HG02840 (cell line): Measurements from ENCODE around the gene GRIFIN.

Experiments used
- ATAC-seq: cut with Tn5 transposase; IDR thresholded peaks from one replicate; pipeline ENCODE4 v1.9.1; 2021; ENCODE audit warnings: mild to moderate bottlenecking, moderate library complexity, moderate number of reproducible peaks; ENCODE audit not compliant: unreplicated experiment, low FRiP score

GRIFIN gene

DNA sequence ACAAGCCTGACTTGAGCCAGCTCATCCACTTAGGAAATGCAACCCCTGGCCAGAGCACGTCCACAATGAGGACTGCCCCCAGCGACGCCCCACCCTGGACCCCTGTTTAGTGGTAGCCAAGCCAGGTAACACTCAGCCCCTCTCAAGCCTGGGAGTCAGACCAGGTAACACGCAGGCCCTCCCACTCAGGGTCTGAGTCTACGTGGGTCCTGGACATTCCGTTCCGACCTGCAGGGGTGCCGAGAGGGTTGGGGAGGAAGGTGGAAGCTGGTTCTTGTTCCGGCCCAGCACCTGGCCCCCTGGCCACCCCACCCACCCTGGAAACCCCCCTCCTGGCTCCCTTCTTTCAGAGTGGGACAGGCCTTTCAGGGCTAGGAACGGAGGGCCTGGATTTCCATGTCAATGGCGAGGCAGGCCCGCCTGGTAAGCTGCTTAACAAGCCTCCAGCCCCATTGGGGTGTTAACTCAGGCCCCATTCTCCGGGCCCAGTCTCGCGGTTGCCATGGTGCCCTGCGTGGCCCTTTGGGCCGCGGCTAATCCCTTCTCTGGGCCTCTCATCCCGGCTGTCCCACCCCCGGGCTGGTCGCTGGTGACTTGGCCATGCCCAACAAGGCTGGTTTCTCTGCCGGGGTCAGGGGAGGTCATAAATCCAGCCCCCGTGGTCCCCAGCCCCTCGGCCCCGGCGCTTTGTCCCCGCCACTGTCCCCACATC, 23.7 kb upstream of the GRIFIN start:
- no peak for ATAC-seq

DNA sequence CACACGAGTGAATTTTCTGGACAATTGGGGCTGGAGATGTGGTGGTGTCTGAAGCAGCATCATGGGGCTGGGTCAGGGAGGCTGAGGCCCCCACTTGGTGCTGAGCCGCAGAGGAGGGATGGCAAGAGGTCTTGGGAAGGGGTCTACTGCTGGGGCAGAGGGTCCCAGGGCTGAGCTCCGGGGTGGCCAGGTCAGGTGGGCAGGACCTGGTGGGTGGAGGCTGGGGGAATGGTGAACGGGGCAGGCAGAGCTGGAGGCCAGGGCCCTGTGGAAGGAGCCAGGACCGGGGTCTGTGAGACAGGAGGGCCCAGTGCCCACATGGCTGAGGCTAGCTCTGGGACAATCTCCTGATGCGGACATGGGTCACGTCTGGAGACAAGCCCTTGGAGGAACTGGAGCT, 23.0 kb upstream of the GRIFIN start:
- ATAC-seq = no peak

DNA sequence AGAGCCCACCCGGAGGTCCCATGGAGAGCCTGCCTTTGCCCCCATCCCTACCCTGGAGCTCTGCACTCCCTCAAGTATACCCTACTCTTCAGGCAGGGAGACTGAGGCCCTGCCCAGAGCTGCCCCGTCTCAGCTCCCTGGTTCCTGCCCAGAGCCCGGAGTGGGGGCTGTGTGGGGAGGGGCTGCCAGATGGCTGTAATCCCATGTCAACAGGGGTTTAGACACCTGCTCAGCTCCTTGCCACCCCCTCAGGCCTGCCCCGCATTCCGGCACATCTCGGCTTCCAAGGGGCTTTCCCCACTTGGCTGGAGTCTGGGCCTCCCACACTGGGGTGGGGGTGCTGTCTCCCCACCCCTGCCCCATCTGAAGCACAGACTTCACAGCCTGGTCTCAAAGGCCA, 22.5 kb upstream of the GRIFIN start:
- no peak for ATAC-seq

DNA sequence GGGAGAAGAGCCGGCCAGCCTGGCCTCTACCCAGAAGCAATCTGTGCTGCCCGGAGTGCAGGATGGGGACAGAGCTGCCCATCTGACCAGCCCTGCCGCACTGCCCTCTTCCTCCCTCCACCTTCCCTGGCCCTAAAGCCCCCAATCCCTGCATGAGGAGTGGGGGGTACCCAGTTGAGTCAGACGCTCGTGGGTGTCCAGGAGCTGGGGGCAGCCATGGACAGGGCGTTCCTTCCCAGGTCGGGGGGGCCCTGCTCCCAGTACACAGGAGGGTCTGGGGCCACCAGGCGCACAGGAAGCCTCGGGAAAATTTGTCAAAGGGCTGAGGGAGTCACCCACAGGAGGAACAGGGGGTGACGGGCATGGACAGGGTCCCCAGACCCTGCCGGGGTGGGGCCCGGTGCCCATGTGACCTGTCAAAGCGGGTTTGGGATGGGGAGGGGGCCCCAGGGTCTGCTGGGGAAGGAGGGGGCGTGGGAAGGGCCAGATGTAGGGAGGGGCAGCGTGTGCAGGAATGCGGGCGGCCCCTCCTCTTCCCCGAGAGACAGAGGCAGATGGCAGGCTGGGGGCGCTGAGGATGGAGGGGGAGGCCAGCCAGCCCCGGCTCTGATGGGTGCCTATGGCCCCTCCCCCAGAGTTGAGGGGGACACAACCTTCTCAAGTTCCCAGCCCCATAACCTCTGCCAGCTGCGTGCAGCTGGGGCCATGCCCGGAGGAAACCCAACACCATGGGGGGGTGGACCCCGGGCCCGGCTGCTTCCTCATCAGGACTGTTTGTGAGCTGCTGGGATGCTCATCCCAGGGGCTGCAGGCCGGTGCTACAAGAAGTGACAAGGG, 21.5 kb upstream of the GRIFIN start:
- ATAC-seq = no peak

DNA sequence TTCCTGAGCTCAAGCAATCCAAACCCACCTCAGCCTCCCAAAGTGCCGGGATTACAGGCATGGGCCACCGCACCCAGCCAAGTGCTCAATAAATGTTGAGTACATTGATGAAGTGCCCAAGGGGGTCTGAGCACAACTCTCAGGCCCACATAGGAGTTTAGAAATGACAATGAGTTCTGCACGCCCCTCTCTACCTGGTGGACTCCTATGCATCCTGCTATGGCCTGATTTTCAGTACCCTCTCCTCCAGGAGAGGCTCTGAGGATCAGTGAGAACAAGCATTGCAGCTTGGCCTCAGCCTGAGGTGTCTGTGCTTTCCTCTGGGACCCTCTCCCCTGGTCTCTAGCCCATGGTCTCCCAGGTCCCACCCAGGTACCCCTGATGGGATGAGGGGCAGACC, 20.9 kb upstream of the GRIFIN start:
- no peak for ATAC-seq

DNA sequence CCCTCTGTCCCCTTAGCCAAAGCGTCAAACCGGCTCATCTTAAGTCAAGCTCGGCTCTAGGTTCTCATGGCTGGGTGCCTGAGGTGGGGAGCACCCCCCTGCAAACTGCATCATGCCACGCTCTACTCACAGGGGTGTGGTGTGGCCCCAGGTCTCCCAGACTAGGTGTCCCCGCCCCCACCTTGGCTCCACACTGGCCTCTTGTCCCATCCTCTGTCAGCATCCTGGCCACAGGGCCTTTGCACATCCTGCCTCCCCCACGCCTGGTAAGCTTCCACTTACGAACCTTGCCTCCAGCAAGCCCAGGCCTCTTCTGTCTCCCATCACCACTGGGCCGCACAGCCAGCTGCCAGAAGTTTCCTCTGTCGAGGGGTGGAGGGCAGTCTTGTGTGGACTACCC, 20.2 kb upstream of the GRIFIN start:
- no peak for ATAC-seq

DNA sequence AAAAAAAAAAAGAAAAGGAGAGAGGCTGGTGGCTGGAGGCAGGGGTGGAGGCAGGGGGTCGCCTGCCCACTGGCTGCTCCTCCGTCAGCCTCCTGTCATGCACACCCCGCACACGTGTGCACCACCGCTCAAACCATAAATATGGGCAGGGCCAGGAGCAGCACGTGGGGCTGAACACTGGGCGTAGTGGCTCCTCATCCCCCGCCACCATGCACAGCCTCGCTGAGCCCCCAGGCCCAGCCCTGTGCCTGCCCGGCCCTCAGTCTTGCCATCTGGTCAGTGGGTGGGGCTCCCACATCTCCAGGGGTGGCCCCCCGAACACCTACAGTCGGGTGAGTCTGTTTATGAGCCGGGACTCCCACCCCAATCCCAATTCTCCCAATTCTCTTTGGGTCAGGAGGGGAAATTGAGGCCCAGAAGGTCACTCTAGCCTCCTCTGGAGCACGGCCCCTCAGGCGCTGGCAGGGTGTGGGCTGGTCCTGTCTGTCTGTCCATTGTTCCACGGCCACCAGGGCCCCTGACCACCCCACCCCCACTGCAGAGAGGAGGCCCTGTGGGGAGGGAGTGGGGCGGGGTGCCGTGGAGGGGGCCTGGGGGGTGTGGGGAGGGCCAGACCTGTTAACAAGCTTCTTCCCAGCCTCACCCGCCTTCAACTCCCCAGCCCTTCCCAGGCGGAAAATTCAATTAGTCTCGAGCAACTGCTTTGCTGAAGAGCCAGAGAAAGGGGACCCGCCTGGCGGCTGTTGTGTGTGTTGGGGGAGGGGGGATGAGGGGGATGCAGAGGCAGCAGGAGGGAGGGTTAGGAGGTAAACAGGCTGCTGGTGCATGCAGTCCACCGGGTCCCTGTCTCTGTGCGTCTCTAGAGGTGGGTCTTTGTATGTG, 19.5 kb upstream of the GRIFIN start:
- ATAC-seq = no peak

DNA sequence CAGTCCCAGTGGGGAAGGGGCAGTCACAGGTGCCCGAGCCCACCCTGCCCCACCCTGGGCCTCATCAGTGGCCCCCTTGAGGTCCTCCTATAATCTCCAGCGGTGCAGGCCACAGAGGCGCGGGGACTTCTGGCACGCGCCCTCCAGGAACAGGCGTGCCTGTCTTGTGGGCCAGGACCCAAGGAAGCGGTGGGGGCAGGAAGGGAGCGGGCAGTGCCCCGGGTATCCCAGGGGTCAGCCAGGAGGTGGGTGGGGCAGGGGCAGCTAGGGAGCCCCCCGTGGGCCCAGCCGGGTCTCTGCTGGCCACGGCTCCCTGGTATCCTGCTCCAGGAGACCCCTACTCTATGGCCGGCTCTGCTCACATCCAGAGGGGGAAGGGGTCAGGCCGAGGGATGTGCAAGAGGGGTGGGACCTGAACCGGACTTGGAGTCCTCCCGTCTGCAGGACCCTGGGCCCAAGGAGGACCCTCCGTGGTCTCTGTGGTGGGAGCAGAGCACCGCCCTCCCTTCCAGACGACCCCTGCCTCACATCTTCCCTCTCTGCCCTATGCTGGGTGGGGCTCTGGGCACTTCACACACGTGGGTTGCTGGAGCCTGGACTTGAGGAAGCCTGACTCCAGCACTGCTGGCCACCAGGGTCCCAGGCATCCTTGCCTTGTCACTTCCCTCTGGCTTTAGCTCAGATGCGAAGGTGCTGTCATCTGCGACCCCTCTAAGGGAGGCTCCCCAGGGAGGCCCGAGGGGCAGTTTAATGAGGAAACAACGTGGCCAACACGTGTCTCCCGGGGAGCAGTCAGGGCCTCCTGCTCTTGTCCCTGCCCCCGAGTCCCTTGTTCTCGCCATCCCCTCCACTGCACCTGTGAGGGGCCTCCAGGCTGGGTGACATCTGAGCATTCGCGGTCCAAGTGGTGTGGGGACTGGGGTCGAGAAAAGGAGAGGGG, 18.3 kb upstream of the GRIFIN start:
- no peak for ATAC-seq

DNA sequence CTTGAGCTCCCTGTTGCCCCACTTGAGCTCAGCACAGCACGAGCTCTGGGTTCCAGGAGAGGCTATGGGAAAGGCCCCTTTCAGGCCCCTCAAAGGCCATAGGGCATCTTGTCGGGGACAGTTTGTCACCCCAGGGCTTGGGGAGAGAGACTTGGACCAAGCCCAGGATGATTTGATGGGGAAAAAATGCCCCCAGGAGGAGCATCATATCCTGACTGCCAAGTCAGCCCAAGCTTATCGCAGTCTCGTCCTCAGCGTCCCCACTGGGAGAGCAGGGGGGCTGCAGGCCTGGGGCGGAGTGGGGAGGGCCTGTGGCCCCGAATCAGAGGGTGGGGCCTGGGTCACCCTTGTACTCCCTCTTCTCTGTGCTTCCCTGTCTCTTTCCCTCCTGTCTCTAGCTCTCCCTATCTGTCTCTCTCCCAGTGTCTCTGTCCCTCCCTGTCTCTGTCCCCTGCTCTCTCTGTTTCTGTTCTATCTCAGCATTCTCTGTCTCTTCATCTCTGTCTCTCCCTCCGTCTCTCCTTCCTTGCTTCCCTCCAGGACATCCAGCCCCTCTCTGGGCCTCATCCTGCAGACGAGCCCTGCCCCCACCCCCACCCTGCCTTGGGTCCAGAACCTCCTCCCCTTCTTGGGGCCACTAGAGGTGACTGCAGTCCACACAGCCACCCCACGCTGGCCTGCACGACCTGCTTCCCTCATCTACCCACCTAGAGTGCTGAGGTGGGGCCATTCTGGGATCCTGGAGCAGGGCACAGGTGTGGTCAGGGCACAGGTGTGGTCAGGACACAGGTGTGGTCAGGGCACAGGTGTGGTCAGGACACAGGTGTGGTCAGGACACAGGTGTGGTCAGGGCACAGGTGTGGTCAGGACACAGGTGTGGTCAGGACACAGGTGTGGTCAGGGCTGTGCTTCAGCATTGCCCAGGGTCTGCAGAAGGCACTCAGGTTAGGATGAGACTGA, 17.3 kb upstream of the GRIFIN start:
- ATAC-seq = no peak

DNA sequence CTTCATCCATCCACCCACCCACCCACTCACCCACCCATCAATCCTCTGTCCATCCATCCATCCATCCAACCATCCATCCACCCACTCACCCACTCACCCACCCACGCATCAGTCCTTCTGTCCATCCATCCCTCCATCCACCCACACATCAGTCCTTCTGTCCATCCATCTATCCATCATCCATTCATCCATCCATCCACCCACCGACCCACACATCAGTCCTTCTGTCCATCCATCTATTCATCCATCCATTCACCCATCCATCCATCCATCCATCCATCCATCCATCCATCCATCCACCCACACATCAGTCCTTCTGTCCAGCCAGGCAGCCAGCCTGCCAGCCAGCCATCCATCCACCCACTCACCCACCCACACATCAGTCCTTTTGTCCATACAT, 15.8 kb upstream of the GRIFIN start:
- ATAC-seq = no peak

DNA sequence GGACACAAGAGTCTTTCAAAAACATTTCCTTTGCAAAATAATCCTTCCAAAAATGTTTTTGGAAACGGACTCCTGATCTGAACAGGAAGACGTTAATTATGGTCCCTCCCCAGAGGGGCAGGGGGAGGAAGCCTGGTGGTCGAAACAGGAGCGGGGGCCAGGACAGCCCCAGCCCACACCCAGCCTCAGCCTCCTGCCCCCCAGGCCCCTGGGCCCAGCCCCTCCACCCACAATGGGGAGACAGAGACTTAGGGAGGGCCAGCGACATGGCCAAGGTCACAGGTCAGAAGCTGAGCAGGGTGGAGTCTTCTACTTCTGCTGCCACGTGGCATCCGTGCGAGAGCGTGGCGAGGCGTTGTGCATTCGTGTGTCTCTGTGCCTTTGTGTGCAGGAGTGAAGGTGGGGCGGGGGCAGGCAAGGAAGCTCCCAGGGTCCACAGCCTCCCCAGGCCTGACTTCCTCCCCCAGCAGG, 14.0 kb upstream of the GRIFIN start:
- no peak for ATAC-seq

DNA sequence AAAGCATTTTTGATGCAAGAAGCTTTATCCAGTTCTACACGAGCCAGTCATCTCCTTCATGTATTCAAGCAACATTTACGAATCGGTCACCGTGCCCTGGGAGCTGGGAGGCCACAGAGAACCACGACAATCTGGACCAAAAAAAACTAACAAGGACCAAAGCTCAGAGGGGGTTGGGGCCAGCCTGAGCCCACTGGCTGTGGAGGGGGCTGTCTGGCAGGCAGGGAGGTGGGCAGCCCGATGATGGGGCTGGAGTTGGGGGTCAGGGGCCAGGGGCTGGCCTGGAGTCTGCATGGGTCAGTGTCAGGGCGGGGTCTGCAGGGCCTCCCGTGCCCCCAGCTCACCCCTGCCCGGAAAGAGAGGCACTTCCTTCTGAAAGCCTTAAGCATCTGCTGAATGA, 12.5 kb upstream of the GRIFIN start:
- no peak for ATAC-seq

DNA sequence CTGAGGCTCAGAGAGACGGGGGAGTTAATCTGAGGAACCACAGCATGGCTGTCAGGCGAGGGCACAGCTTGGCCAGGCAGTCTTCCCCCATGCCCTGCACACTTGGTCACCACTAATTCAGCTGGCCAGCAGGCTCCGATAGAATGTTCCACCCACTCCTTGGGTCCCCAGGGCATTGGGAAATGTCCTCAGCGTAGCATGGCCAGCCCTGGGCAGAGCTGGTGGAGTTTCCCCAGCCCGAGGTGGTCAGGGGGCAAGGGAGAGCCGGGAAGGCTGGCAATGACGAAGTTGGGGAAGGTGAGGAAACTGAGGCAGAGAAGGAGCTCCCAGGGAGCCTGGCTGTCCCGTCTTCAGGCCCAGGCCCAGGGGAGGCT, 12.1 kb upstream of the GRIFIN start:
- ATAC-seq = no peak

DNA sequence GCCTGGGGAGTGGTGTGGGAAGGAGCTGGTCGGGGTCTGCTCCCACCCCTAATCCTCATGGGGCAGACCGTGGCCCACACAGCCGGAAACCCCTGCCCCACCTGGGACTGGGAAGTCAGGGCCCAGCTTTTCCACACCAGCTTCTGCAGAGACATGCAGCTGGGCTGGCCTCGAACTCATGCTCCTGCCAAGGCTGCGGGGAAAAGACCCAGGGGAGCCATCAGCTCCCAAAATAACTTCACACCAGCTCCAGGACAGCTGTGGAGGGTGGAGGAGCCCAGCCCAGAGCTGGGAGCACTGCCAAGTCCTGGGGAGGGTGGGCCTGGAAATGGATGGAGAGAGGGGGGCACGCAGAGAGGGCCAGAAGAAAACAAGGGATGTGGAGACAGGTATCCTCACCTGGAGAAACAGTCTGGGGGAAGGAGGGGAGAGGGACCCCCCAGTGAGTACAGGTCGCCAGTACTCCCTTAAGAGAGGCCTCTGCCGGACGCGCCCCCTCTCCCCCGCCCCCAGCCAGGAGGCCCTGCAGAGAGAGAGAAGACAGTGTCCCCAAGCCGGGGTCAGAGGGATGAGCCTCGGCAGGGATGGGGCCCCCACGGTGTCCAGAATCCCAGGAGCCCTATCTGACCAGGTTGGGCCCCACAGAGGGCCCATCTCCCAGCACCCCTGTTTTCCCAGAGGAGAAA, 11.5 kb upstream of the GRIFIN start:
- no peak for ATAC-seq

DNA sequence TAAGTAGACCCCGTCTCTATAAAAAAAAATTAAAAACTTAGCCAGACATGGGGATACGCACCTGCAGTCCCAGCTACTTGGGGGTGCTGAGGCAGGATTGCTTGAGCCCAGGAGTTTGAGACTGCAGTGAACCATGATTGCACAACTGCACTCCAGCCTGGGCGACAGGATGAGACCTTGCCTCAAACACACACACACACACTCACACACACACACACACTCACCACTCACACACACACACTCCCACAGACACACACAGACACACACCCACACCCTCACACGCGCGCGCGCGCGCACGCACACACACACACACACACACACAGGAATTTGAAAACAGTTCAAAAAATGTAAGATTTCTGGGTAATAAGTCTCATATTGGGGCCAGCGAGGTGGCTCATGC, 8.7 kb upstream of the GRIFIN start:
- no peak for ATAC-seq

DNA sequence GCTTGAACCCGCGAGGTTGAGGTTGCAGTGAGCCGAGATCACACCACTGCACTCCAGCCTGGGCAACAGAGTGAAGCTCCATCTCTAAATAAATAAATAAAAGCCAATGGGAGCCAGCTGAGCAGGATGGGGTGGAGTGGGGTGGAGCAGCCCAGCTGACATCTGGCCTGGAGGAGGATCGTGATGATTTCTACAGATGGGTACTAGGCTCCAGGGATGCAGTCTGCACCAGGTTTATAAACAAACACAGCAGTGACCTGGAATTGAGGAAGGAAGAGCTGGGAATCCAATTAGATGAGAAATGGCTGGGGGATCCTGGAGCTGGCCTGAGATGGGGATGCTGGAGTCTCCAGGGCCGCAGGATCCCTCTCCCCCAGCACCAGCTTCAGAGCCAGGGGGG, 7.3 kb upstream of the GRIFIN start:
- ATAC-seq = no peak

DNA sequence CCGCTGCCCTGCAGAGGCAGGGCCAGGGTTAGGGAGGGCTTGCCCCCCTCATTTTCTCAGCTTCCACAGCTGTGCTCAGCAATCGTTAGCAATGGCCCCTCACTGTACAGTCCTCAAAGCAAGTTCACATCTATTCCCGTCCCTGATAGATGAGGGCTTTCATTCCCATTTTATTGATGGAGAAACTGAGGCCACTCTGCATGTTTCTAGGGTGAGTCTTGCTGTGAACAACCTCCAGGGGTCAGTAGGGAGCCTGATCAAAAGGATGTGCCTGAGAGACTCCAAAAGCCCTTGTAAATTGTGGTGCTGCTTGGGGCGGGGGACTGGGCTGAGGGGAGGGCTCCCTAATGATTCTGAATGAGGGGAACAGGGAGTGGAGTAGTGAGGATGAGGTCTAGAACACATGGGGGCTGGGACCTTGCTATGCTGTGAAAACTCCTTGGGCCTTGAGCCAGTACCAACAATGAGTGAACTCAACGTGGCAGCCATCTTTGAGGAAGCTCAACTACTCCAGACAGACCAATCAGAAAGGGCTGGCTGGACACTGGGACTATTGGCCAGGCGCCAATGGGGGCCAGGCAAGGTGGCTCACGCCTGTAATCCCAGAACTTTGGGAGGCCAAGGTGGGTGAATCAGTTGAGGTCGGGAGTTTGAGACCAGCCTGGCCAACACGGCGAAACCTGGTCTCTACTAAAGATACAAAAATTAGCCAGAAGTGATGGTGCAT, 6.7 kb upstream of the GRIFIN start:
- no peak for ATAC-seq

DNA sequence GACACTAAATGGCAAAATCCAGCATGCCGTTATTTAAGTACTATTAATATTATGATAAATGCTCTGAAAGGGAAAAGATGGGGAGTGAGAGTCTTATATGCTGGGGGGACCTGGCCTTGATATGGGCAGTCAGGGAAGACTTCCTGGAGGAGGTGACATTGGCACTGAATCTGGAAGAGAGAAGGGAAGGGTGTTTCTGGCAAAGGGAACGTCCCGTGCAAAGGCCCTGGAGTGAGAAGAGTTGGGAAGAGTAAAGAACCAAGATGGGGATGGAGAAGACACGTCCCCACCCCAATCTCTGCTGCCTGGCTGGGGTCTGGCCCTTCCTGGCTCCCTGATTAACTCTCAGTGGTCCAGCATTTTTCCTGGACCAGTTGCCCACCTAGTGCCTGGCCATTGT, 5.0 kb upstream of the GRIFIN start:
- ATAC-seq = no peak
